ENCODE data around the gene TXN2. TPM values are rescaled to one million over a fixed set of nuclear protein-coding genes. Genes with fewer than 3 reads are reported as not detected.

TXN2 gene
- total and polyA plus RNA-seq, 2 of the 4 experiments (the other 2 are of a cell fraction): 49.6 to 166 TPM

DNA sequence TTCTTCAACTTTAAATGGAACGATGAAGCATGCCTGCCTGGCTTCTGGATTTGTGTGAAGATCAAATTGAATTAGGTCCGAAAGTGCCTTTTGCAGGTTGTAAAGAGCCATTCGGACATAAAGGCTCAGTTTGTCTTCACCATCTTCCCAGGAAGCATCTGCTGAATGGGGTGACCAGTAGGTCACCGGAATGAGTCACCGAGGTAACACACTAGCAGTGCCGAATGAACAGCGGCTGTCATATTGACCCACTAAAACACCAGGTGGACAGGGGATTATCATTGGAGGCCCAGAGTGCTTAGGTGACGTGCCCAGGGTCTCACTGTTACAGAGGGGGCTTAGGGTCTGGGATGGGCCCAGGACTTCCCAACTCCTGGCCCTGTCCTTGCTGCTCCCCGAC is 50.6 kb downstream of the TXN2 start:
- intact Hi-C loops (cut with micrococcal nuclease) (no loop called here), dilution Hi-C loops (cut with HindIII; ENCODE audit: low sequenced_read_pairs, unreplicated experiment) (no loop called here), in situ Hi-C loops (cut with MboI; ENCODE audit: low sequenced_read_pairs) (no loop called here)
- Histone ChIP-seq H3K56ac (ENCODE audit: extremely low read depth, insufficient read depth, low read length) (no peak overlapping the region), H3K4me2 (ENCODE audit: low read depth, low read length) (no peak overlapping the region), H2BK15ac (ENCODE audit: low read depth, low read length) (no peak overlapping the region), H4K8ac (ENCODE audit: low read depth in 2 of 2, low read length in 2 of 2) (no peak overlapping the region), H2AK5ac (ENCODE audit: low read depth, low read length) (peak overlapping the region; percentile 68), H4K20me1 (ENCODE audit: insufficient read depth, low read length) (no peaks in the 10 kb centered on the region), H2AFZ (replicated peaks; ENCODE audit: low read length, poor library complexity) (no peak overlapping the region), H2AK9ac (replicated peaks; ENCODE audit: low read depth, low read length, poor library complexity) (peak overlapping the region; percentile 25), H4K91ac (ENCODE audit: insufficient read depth, low read depth, low read length) (no peak overlapping the region), H3K79me1 (ENCODE audit: low read depth in 1 of 2, low read length in 2 of 2) (peaks cover 0 to 4% of the 10 kb centered on the region in 2 experiments; a peak in 1 of 4 replicates), H3K9me1 (ENCODE audit: insufficient read depth, low read length) (peaks cover 7% of the 10 kb centered on the region; the same call in 1 of the 2 replicates), H3K9me3 (ENCODE audit: control insufficient read depth, insufficient read depth, low read length) (no peaks in the 10 kb centered on the region), H3K9ac (ENCODE audit: low read depth, low read length) (no peak overlapping the region), H3K14ac (replicated peaks; ENCODE audit: low read depth, low read length) (no peak overlapping the region), H4K5ac (ENCODE audit: low read depth, low read length) (no peak overlapping the region), H3K4ac (ENCODE audit: low read depth, low read length) (peak overlapping the region; percentile 71), H3K27me3 (ENCODE audit: control insufficient read depth, insufficient read depth, low read length) (no peaks in the 10 kb centered on the region), H3K23ac (ENCODE audit: low read depth, low read length) (no peak overlapping the region), H2BK5ac (ENCODE audit: low read depth, low read length, poor library complexity, severe bottlenecking) (no peak overlapping the region), H2BK20ac (ENCODE audit: low read depth, low read length) (peak overlapping the region; percentile 46; the same call in 1 of the 2 replicates), H3K36me3 (ENCODE audit: control insufficient read depth, insufficient read depth, low read length) (no peaks in the 10 kb centered on the region), H3K4me3 (ENCODE audit: insufficient read depth, low read depth, low read length) (no peak overlapping the region), H3K18ac (ENCODE audit: low read depth, low read length) (no peak overlapping the region), H3K4me1 (ENCODE audit: control insufficient read depth, insufficient read depth, low read length) (peaks cover 32% of the 10 kb centered on the region), H2BK120ac (ENCODE audit: low read depth, low read length) (0 out of 2 replicates have a peak overlapping the region, but pooled peaks have one; percentile 20), H3K27ac (ENCODE audit: insufficient read depth, low read length) (no peak overlapping the region)
- peak; percentile 53 for DNase-seq
- no TSS peak for BruUV-seq (replicated peaks)
- ChIA-PET POLR2A (ENCODE audit: unreplicated experiment) (no interaction called here), CTCF (no interaction called here)
- TF ChIP-seq FOS (IDR thresholded peaks at IDR 0.05; ENCODE audit: low read depth, low read length): no peak
- TF ChIP-seq MAZ (IDR thresholded peaks at IDR 0.05; ENCODE audit: borderline replicate concordance, low read depth, low read length): no peak
- TF ChIP-seq RFX5 (IDR thresholded peaks at IDR 0.05; ENCODE audit: low read depth, low read length): no peak
- TF ChIP-seq MXI1 (IDR thresholded peaks at IDR 0.05; ENCODE audit: borderline replicate concordance, low read depth, low read length): no peak
- no peak for TF ChIP-seq BHLHE40 (IDR thresholded peaks at IDR 0.05; ENCODE audit: low read depth, low read length)
- TF ChIP-seq CTCF (conservative IDR thresholded peaks at IDR 0.05; ENCODE audit: low read depth, low read length): no peak
- TF ChIP-seq, protein P1, sequence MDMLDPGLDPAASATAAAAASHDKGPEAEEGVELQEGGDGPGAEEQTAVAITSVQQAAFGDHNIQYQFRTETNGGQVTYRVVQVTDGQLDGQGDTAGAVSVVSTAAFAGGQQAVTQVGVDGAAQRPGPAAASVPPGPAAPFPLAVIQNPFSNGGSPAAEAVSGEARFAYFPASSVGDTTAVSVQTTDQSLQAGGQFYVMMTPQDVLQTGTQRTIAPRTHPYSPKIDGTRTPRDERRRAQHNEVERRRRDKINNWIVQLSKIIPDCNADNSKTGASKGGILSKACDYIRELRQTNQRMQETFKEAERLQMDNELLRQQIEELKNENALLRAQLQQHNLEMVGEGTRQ (IDR thresholded peaks at IDR 0.05; ENCODE audit: low read depth, low read length): no peak
- TF ChIP-seq ELK1 (IDR thresholded peaks at IDR 0.05; ENCODE audit: borderline replicate concordance, low read depth, low read length): no peak
- no peak for TF ChIP-seq NFE2L2 (IDR thresholded peaks at IDR 0.05; ENCODE audit: low read depth, low read length)
- TF ChIP-seq RAD21 (IDR thresholded peaks at IDR 0.05; ENCODE audit: low read length): no peak
- no peak for TF ChIP-seq CHD1 (IDR thresholded peaks at IDR 0.05; ENCODE audit: low read depth, low read length)
- TF ChIP-seq POLR2A (IDR thresholded peaks at IDR 0.05; ENCODE audit: low read depth, low read length): no peak
- TF ChIP-seq MAFK (IDR thresholded peaks at IDR 0.05; ENCODE audit: low read depth, low read length): no peak
- TF ChIP-seq SMC3 (IDR thresholded peaks at IDR 0.05; ENCODE audit: low read depth, low read length): no peak
- no peak for TF ChIP-seq CEBPB (IDR thresholded peaks at IDR 0.05; ENCODE audit: low read depth, low read length)
- TF ChIP-seq RCOR1 (IDR thresholded peaks at IDR 0.05; ENCODE audit: insufficient replicate concordance, low read length): no peak
- WGBS, 2 experiments (ENCODE audit: extremely low coverage in 2 of 2, insufficient read length in 1 of 2): 96% methylated on average over 4 of the region's 9 CpGs; no CpG with 5 or more reads in 1 of the 2 experiments
- no peak for ATAC-seq (ENCODE audit: low read depth)

Data from IMR-90 (cell line).